Measurements from ENCODE around the gene FAM131A. TPM values are rescaled to one million over a fixed set of nuclear protein-coding genes. Genes with fewer than 3 reads are reported as not detected.

FAM131A gene
- 18.4 and 22.2 TPM in 2 replicates for total RNA-seq (2014; rRNA removed; shearing (Covaris generic))

GRCh38 chr3:184337399-184337714 is at the start of gene FAM131A:
Gene FAM131A, plus strand, starts transcription at chr3:184337600. Its CDS starts 31 bp downstream, at chr3:184337631.
- no peak for DNase-seq (ENCODE audit: low spot score)

DNA sequence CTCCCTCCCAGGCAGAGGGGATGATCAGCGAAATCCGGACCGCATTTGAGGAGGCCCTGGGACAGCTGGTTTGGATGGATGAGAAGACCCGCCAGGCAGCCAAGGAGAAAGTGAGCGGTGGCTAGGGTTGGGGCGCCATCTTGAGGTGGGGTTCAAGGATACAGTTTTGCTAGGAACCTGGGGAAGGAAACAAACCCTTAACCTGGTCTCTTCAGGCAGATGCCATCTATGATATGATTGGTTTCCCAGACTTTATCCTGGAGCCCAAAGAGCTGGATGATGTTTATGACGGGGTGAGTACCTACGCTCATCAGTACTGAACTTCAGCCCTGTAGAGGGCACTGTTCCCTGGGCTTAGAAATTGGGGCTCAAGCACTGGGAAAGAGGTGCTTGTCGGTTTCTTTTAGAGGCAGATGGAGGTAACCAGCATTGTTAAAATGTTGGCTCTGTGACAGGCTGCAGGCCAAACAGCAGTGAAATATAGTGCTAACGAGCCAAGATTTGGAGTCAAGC is 47.9 kb upstream of the FAM131A start:
- DNase-seq (ENCODE audit: low spot score), result peak; percentile 47

GRCh38 chr3:184290331-184290730 is 47.1 kb upstream of the FAM131A start:
- no peak for DNase-seq (ENCODE audit: low spot score)

DNA sequence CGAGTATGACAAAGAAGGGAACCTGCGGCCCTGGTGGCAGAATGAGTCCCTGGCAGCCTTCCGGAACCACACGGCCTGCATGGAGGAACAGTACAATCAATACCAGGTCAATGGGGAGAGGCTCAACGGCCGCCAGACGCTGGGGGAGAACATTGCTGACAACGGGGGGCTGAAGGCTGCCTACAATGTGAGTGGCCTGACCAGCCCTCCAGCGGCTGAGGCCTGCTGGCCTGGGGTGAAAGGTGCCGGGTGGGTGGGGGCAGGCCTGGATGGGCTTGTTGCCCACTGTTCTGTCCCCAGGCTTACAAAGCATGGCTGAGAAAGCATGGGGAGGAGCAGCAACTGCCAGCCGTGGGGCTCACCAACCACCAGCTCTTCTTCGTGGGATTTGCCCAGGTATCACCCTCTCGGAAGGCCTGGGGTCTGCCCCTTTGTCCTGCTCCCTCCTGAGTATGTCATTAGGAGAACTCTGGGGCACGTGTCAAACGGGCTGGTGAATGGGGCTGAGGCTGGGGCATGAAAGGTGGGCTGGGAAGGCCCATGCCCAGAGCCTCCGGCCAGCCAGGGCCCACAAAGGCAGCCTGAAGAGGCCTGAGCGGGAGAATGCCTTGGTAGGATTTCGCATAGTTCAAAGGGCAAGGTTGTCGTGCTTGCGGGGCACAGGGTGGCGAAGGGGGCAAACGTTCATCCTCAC is 46.2 kb upstream of the FAM131A start:
- no peak for DNase-seq (ENCODE audit: low spot score)

- DNase-seq (ENCODE audit: low spot score), result no peak
Observed at GRCh38 chr3:184291738-184292445, 45.5 kb upstream of the FAM131A start.

DNA sequence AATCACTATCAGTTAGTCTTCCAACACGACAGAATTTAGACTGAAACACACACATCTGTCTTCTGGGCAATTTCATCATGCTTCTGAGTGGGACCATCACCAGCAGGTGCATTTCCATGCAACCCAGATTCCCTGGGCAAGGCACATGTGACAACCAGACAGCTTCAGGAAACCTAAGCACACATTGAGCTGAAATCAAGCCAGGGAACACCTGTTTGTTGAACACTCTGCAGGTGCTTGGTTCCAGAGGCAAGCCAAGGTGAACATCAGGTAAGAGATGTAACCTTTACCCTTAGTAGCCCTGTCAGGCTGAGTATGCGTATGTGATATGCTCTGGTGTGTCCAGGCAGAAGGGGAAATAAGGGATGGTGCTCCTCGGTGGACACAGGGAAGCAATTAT is 41.6 kb upstream of the FAM131A start:
- no peak for DNase-seq (ENCODE audit: low spot score)

DNA sequence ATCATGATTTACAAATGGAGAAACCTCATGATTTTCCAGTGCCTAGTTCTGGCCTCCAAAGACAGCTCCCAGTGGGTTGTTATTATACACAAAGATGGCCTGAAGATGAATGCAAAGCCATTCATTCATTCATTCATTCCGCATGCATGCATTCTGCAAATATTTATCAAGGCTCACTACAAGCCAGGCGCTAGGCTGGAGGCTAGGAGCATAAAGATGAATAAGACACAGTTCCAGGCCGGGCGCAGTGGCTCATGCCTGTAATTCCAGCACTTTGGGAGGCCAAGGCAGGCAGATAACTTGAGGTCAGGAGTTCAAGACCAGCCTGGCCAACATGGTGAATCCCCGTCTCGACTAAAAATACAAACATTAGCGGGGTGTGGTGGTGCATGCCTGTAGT is 40.8 kb upstream of the FAM131A start:
- no peak for DNase-seq (ENCODE audit: low spot score)

GRCh38 chr3:184298759-184299487 is 38.5 kb upstream of the FAM131A start, which contains the start of gene PSMD2:
Gene PSMD2, plus strand, starts transcription at chr3:184299241. Its CDS starts 26 bp downstream, at chr3:184299267.
- DNase-seq (ENCODE audit: low spot score), result peak; percentile 93

- no peak for DNase-seq (ENCODE audit: low spot score)
Observed at GRCh38 chr3:184299488-184300377, 37.7 kb upstream of the FAM131A start.

GRCh38 chr3:184300378-184300720 is 37.1 kb upstream of the FAM131A start:
- DNase-seq (ENCODE audit: low spot score), result no peak

DNA sequence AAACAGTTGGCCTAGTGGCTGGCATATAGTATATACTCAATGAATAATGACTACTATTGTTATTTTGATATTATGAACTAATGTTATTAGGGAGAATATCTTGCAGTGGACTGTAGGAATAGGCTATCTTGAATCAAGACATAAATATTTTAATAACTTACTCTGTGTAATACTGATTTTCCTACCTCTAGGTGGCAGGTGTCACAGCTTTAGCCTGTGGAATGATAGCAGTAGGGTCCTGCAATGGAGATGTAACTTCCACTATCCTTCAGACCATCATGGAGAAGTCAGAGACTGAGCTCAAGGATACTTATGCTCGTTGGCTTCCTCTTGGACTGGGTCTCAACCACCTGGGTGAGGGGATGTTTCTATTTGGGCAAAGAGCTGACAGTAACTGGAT is 31.8 kb upstream of the FAM131A start:
- DNase-seq (ENCODE audit: low spot score), result no peak

GRCh38 chr3:184306341-184306972 is 30.9 kb upstream of the FAM131A start:
- no peak for DNase-seq (ENCODE audit: low spot score)

DNA sequence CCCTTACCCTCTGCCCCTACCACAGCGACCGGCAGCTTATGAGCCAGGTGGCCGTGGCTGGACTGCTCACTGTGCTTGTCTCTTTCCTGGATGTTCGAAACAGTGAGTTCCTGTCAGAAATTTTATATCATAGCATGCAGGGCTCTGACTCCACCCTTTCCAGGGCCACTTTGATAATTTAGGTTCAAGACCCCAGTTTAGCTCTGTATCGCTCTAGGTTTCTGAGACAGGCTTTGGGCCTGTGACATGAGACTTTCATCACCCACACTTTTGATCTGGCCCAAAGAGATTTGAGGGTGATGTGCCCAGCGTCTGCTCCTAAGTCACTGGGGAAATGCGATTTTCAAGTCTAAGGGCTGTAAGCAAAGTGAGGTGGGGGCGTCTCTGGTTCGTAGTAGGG is 29.5 kb upstream of the FAM131A start:
- DNase-seq (ENCODE audit: low spot score), result no peak

- DNase-seq (ENCODE audit: low spot score), result no peak
Observed at GRCh38 chr3:184308744-184309143, 28.7 kb upstream of the FAM131A start.

- DNase-seq (ENCODE audit: low spot score), result no peak
Observed at GRCh38 chr3:184311633-184312032, 25.8 kb upstream of the FAM131A start.

GRCh38 chr3:184314363-184314699 is 23.1 kb upstream of the FAM131A start, which contains the start of gene EIF4G1:
Gene EIF4G1, plus strand, starts transcription at chr3:184314606. Its CDS starts 1,191 bp downstream, at chr3:184315797.
- DNase-seq (ENCODE audit: low spot score), result peak; percentile 92

DNA sequence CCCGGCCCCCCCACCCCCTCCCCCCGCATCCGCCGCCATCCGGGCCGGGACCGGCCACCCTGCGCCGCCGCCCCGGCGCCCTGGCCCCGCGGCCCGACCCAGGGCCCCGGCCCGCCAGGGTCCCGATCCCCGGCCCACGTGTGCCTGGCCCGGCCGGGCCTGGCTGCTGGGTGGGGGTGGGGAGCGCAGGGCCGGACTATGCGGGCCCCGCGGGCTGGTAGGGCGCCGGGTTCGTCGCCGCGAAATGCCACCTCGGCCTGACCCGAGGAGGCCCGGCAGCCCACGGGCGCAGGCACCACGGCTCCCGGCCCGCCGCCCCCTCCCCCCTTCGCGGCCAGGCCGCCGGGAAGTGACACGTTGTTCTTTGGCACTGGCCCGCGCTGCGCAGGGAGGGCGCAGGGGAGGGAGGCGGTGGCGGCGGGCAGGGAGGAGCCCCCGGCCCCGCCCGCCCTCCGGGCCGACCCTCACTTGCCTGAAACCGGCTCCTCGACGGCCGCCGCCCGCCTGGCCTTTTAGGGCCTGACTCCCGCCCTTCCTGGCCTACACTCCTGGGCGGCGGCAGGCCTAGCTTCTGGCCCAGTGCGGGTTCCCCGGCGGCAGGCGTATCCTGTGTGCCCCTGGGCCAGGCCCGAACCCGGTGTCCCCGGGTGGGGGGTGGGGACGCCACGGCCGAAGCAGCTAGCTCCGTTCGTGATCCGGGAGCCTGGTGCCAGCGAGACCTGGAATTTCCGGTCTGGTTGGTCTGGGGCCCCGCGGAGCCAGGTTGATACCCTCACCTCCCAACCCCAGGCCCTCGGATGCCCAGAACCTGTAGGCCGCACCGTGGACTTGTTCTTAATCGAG is 22.5 kb upstream of the FAM131A start:
- DNase-seq (ENCODE audit: low spot score), result peak; percentile 73

DNA sequence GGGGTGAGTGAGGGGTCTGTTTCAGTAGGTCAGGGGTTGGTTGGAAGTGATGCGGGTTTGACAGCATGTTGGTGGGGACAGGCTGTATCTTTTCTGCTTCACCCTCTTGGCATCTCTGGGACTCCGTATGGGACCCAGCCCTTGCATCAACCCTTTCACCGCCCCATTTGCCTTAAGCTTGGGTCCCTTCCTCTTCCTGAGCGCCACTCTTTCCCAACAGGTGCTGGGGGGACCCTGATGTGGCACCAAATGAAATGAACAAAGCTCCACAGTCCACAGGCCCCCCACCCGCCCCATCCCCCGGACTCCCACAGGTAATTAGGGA is 21.9 kb upstream of the FAM131A start:
- DNase-seq (ENCODE audit: low spot score), result no peak

GRCh38 chr3:184315871-184316661 is 21.3 kb upstream of the FAM131A start:
- no peak for DNase-seq (ENCODE audit: low spot score)

DNA sequence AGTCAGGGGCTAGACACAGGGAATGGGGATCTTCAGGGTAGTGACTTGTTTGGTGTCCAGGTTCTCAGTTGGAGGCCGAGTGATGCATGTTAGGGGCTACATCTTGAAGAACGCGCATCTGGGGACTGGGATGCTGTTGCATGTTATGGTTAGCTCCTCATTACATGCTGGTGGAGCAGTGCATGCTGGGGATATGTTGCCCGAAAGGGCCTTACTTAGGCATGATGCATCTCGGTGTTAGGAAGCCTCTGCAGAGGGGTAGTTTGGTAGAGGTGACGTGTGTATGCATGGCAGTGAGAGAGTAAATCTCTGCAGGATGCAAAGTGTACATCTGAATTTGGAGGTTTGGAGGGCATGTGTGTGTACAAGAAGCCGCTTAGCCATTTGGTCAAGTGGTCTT is 20.6 kb upstream of the FAM131A start:
- DNase-seq (ENCODE audit: low spot score), result no peak

Measured in H4 (cell line).